ENCODE results near the gene NPFFR1. TPM values are rescaled to one million over a fixed set of nuclear protein-coding genes. Genes with fewer than 3 reads are reported as not detected.

The NPFFR1 gene
- total and polyA plus RNA-seq, 2 experiments from 2014 or later = 0.03 to 0.05 TPM

DNA sequence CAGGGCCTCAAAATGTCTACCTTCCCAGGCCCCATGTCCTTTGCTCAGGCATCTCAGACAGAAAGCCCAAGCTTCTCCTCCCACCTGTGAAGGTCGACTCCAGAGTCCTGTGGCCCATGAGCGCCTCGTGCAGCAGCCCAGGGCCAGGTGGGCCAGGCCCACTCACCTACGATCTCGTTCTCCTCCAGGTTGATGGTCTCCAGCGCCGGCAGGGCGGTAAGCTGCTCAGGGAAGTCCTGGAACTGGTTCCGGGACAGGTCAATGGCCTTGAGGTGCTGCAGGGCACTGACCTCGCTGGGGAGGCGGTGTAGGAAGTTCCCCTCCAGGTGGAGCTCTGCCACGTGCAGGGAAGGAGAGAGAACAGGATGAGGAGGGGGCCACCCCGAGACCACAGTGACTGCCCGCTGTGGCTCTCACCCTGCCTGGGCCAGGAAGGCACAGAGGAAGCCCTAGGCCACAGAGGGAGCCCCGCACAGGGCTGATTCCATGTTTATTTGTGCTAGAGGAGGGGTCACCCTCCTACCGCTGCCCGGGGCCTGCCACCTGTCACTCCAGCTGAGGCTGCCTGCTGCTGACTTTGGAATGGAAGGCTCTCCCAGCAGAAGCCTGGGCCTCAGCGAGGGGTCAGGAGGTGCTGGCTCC, 40.0 kb upstream of the NPFFR1 start:
- H3K27me3 Mint-ChIP-seq (ENCODE audit: insufficient read depth, low read depth, poor library complexity) = peaks cover 14% of the 10 kb centered on the region
- TF ChIP-seq STAT1 (IDR thresholded peaks at IDR 0.05; ENCODE audit: unreplicated experiment) (no peak), ZNF114 (CRISPR knock-in tag; IDR thresholded peaks at IDR 0.05) (no peak), CREB1 (CRISPR knock-in tag; IDR thresholded peaks at IDR 0.05; ENCODE audit: low read depth) (no peak), NANOG (IDR thresholded peaks at IDR 0.05; ENCODE audit: borderline replicate concordance) (no peak), JUNB (IDR thresholded peaks at IDR 0.05; ENCODE audit: unreplicated experiment) (no peak)
- TF ChIP-seq, protein P1, sequence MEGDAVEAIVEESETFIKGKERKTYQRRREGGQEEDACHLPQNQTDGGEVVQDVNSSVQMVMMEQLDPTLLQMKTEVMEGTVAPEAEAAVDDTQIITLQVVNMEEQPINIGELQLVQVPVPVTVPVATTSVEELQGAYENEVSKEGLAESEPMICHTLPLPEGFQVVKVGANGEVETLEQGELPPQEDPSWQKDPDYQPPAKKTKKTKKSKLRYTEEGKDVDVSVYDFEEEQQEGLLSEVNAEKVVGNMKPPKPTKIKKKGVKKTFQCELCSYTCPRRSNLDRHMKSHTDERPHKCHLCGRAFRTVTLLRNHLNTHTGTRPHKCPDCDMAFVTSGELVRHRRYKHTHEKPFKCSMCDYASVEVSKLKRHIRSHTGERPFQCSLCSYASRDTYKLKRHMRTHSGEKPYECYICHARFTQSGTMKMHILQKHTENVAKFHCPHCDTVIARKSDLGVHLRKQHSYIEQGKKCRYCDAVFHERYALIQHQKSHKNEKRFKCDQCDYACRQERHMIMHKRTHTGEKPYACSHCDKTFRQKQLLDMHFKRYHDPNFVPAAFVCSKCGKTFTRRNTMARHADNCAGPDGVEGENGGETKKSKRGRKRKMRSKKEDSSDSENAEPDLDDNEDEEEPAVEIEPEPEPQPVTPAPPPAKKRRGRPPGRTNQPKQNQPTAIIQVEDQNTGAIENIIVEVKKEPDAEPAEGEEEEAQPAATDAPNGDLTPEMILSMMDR (conservative IDR thresholded peaks at IDR 0.05; ENCODE audit: low read depth in 2 of 2) = peak; percentile 37 to 71; a peak in 3 of 4 replicates
- TF ChIP-seq, protein P2, sequence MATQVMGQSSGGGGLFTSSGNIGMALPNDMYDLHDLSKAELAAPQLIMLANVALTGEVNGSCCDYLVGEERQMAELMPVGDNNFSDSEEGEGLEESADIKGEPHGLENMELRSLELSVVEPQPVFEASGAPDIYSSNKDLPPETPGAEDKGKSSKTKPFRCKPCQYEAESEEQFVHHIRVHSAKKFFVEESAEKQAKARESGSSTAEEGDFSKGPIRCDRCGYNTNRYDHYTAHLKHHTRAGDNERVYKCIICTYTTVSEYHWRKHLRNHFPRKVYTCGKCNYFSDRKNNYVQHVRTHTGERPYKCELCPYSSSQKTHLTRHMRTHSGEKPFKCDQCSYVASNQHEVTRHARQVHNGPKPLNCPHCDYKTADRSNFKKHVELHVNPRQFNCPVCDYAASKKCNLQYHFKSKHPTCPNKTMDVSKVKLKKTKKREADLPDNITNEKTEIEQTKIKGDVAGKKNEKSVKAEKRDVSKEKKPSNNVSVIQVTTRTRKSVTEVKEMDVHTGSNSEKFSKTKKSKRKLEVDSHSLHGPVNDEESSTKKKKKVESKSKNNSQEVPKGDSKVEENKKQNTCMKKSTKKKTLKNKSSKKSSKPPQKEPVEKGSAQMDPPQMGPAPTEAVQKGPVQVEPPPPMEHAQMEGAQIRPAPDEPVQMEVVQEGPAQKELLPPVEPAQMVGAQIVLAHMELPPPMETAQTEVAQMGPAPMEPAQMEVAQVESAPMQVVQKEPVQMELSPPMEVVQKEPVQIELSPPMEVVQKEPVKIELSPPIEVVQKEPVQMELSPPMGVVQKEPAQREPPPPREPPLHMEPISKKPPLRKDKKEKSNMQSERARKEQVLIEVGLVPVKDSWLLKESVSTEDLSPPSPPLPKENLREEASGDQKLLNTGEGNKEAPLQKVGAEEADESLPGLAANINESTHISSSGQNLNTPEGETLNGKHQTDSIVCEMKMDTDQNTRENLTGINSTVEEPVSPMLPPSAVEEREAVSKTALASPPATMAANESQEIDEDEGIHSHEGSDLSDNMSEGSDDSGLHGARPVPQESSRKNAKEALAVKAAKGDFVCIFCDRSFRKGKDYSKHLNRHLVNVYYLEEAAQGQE (IDR thresholded peaks at IDR 0.05; ENCODE audit: unreplicated experiment) = no peak
- no peak overlapping the region for H3K4me3 ChIP-seq
- 0 out of 2 replicates have a peak overlapping the region, but pooled peaks have one; percentile 70 for H3K27ac Mint-ChIP-seq
- no peaks in the 10 kb centered on the region for H3K9me2 ChIP-seq (ENCODE audit: insufficient read depth)
- H4K20me1 ChIP-seq (replicated peaks; ENCODE audit: insufficient read depth) = no peaks in the 10 kb centered on the region
- no peaks in the 10 kb centered on the region for H3F3A ChIP-seq (replicated peaks; ENCODE audit: low read depth)
- H3K36me3 Mint-ChIP-seq (ENCODE audit: low read depth) = 0 out of 3 replicates have a peak, but pooled peaks cover 6% of the 10 kb centered on the region
- H3K4me1 Mint-ChIP-seq = peaks cover 25% of the 10 kb centered on the region
- no peaks in the 10 kb centered on the region for H3K36me3 ChIP-seq (ENCODE audit: insufficient read depth)
- H3K4me1 ChIP-seq (ENCODE audit: insufficient read depth) = peaks cover 9% of the 10 kb centered on the region; the same call in 1 of the 2 replicates
- H3K79me2 ChIP-seq (replicated peaks; ENCODE audit: insufficient read depth) = no peaks in the 10 kb centered on the region
- H3K4me3 Mint-ChIP-seq = no peak overlapping the region; the same call in 2 of the 3 replicates
- no peak overlapping the region for H2AFZ ChIP-seq
- ATAC-seq = peak; percentile 86
- peak; percentile 69 for DNase-seq (ENCODE audit: low spot score)
- no peak overlapping the region for H3K27ac ChIP-seq (ENCODE audit: low read depth)
- H3K4me2 ChIP-seq = no peak overlapping the region
- H3K9me3 Mint-ChIP-seq = no peaks in the 10 kb centered on the region
- H3K27me3 ChIP-seq (ENCODE audit: insufficient read depth) = no peaks in the 10 kb centered on the region

DNA sequence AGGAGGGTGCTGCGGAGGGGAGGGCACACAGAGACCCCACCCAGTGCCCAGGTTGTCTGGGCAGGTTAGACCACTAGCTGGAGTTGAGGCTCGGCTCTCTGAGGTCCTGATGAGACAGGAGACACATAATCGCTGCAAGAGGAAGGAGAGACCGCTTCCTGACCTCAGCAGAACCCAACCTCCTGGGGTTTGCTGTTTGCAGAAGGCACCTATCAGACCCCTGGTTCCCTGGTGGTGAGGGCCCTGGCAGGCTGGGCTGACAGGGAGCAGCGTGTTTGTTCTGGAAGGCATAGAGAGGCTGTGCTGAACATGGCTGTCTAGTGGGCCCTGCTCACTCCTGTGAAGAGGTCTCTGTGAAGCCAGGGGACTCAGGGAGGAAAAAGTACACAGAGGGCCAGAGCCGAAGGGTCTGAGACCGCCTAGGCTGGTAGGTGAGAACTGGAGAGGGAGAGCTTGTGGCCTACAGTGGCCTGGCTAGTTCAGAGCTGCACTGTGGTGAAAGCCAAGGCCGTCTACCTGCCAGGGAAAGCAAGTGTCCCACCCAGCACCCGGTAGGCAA, 39.4 kb upstream of the NPFFR1 start:
- Histone ChIP-seq H4K20me1 (replicated peaks; ENCODE audit: insufficient read depth) (no peaks in the 10 kb centered on the region), H3K36me3 (ENCODE audit: insufficient read depth) (no peaks in the 10 kb centered on the region), H3K9me2 (ENCODE audit: insufficient read depth) (no peaks in the 10 kb centered on the region), H3K27ac (ENCODE audit: low read depth) (no peak overlapping the region), H3K4me1 (ENCODE audit: insufficient read depth) (peaks cover 9% of the 10 kb centered on the region; the same call in 1 of the 2 replicates), H2AFZ (no peak overlapping the region), H3K79me2 (replicated peaks; ENCODE audit: insufficient read depth) (no peaks in the 10 kb centered on the region), H3K4me3 (no peak overlapping the region), H3K4me2 (no peak overlapping the region), H3K27me3 (ENCODE audit: insufficient read depth) (no peaks in the 10 kb centered on the region), H3F3A (replicated peaks; ENCODE audit: low read depth) (no peaks in the 10 kb centered on the region)
- H3K27ac Mint-ChIP-seq = 0 out of 2 replicates have a peak overlapping the region, but pooled peaks have one; percentile 70
- DNase-seq (ENCODE audit: low spot score) (no peak), ATAC-seq (no peak)
- H3K4me1 Mint-ChIP-seq = peaks cover 25% of the 10 kb centered on the region
- no peaks in the 10 kb centered on the region for H3K9me3 Mint-ChIP-seq
- H3K4me3 Mint-ChIP-seq = no peak overlapping the region
- peaks cover 14% of the 10 kb centered on the region for H3K27me3 Mint-ChIP-seq (ENCODE audit: insufficient read depth, low read depth, poor library complexity)
- 0 out of 3 replicates have a peak, but pooled peaks cover 6% of the 10 kb centered on the region for H3K36me3 Mint-ChIP-seq (ENCODE audit: low read depth)
- TF ChIP-seq STAT1 (IDR thresholded peaks at IDR 0.05; ENCODE audit: unreplicated experiment) (no peak), EZH2 (IDR thresholded peaks at IDR 0.05; ENCODE audit: low read depth, unreplicated experiment) (no peak), ZNF114 (CRISPR knock-in tag; IDR thresholded peaks at IDR 0.05) (no peak), JUNB (IDR thresholded peaks at IDR 0.05; ENCODE audit: unreplicated experiment) (no peak)
